ENCODE data around the gene MAGI1.

GRCh38 chr3:65914740-65915367 lies 123.9 kb downstream of the MAGI1 start:
- no peak for TF ChIP-seq POLR2A (IDR thresholded peaks at IDR 0.05)
- TF ChIP-seq POLR2AphosphoS5 (IDR thresholded peaks at IDR 0.05): no peak
- no peak for TF ChIP-seq CTCF (IDR thresholded peaks at IDR 0.05)
- no peak for TF ChIP-seq EP300 (IDR thresholded peaks at IDR 0.05)
